HFFc6 (cell line): ENCODE data around the gene RPS6KA1. TPM values are rescaled to one million over a fixed set of nuclear protein-coding genes. Genes with fewer than 3 reads are reported as not detected.
A peak's percentile ranks its signal among the peaks of the same experiment; 100 is the strongest.

ENCODE experiments used
- DNase-seq: peaks from one replicate; pipeline ENCODE4 v3.0.0-alpha.2; 2018
- H3K27ac Mint-ChIP-seq: 2 replicates; pipeline ENCODE4 v1.8.0; 2020; ENCODE audit warnings: mild to moderate bottlenecking, mixed read lengths
- H3K27me3 Mint-ChIP-seq: 2 replicates; pipeline ENCODE4 v1.8.0; 2021; ENCODE audit warnings: mild to moderate bottlenecking, moderate library complexity, mixed read lengths; ENCODE audit not compliant: insufficient read depth
- H3K36me3 Mint-ChIP-seq: 2 replicates; pipeline ENCODE4 v1.8.0; 2021; ENCODE audit warnings: low read depth, mixed read lengths
- H3K4me1 Mint-ChIP-seq: 2 replicates; pipeline ENCODE4 v1.8.0; 2020; ENCODE audit warnings: low read depth, mixed read lengths
- H3K4me3 Mint-ChIP-seq: 2 replicates; pipeline ENCODE4 v1.8.0; 2020; ENCODE audit warnings: mild to moderate bottlenecking, moderate library complexity, mixed read lengths
- H3K9me3 Mint-ChIP-seq: 2 replicates; pipeline ENCODE4 v1.8.0; 2020; ENCODE audit warnings: mild to moderate bottlenecking, mixed read lengths
- CTCF ChIP-seq: fragments of 200-600 bp; sonication (generic); IDR thresholded peaks from 2 replicates; pipeline ENCODE4 v1.5.0; 2021; ENCODE audit warnings: antibody characterized with exemption, mild to moderate bottlenecking
- total RNA-seq, 6 experiments: library from RNA; stranded (reverse); fragmentation: NEBNext Ultra II Directional; extraction: Animal tissue kit (Norgen Biotek cat#: 25700); gene quantifications; 2 replicates in 1 of 6; 3 replicates in 5 of 6; pipeline ENCODE4 v1.2.3, GENCODE V29; 2021

The RPS6KA1 gene
- total RNA-seq, 6 experiments from 2014 or later: 1.5 to 2.6 (median 1.7) TPM

- H3K9me3 Mint-ChIP-seq: no peaks in the 10 kb centered on the region
- no peak overlapping the region for H3K4me3 Mint-ChIP-seq
- no peaks in the 10 kb centered on the region for H3K36me3 Mint-ChIP-seq
- peak; percentile 49 for TF ChIP-seq CTCF
- H3K4me1 Mint-ChIP-seq: no peaks in the 10 kb centered on the region
- H3K27ac Mint-ChIP-seq: no peak overlapping the region
- DNase-seq: no peak
- peaks cover 8% of the 10 kb centered on the region for H3K27me3 Mint-ChIP-seq
Observed at GRCh38 chr1:26541816-26542711, 12.5 kb downstream of the RPS6KA1 start.

DNA sequence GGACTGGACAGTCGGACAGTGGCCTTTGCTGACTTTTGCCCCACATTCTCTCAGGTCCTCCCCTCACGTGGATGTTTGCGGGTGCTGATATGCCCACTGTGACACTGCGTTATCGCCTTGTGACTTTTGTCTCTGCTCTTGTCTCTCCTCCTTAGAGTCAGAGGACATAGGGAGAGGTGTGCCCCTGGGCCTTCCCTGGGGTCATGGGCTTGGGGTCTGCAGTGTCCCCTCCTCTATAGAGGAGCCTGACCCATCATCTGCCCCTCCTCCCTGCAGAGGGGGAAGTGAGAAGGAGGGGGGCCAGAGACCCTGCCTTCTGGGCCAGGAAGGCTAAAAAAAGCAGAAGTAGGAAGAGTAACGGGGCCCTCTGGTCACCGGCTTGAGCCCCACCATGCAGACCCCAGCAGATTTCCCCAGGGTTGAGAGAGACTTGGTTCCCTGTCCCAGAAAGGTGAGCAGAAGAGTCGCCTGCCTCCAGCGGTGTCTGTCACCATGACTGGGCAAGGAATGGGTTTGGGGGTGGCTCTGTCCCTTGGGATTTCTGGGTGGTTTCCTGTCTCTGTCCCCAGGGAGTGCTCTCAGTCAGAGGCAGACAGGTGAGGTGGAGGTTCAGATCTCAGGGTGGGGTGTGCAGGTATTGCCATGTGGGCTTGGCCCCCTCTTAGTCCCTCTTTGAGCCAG, 13.3 kb downstream of the RPS6KA1 start:
- Mint-ChIP-seq H3K27me3 (peaks cover 8% of the 10 kb centered on the region), H3K9me3 (no peaks in the 10 kb centered on the region), H3K27ac (no peak overlapping the region), H3K4me3 (no peak overlapping the region), H3K36me3 (no peaks in the 10 kb centered on the region), H3K4me1 (no peaks in the 10 kb centered on the region)
- no peak for DNase-seq
- no peak for TF ChIP-seq CTCF

- Mint-ChIP-seq H3K4me3 (no peak overlapping the region), H3K27me3 (peaks cover 8% of the 10 kb centered on the region), H3K4me1 (no peaks in the 10 kb centered on the region), H3K36me3 (no peaks in the 10 kb centered on the region), H3K27ac (no peak overlapping the region), H3K9me3 (no peaks in the 10 kb centered on the region)
- no peak for DNase-seq
- TF ChIP-seq CTCF: no peak
Observed at GRCh38 chr1:26543462-26543861, 13.9 kb downstream of the RPS6KA1 start.

DNA sequence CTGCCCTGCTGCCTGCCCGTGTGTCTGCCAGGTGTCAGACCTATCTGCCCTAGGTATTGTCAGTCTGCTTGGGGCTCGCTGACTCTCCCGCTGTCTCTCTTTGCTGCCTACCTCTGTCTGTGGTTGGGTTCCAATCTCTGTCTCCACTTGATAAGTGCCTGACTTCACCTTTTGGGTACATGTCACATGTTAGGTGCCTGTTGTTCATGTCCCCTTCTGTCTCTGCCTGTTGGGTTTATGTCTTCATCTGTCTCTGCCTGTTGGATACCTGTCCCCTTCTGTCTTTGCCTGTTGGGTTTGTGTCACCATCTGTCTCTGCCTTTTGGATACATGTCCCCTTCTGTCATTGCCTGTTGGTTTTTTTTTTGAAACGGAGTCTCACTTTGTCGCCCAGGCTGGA, 14.6 kb downstream of the RPS6KA1 start:
- no peak for DNase-seq
- peaks cover 8% of the 10 kb centered on the region for H3K27me3 Mint-ChIP-seq
- no peak overlapping the region for H3K27ac Mint-ChIP-seq
- no peak overlapping the region for H3K4me3 Mint-ChIP-seq
- no peaks in the 10 kb centered on the region for H3K4me1 Mint-ChIP-seq
- no peaks in the 10 kb centered on the region for H3K9me3 Mint-ChIP-seq
- no peak for TF ChIP-seq CTCF
- no peaks in the 10 kb centered on the region for H3K36me3 Mint-ChIP-seq

GRCh38 chr1:26545969-26546323, 16.4 kb downstream of the RPS6KA1 start:
- TF ChIP-seq CTCF: no peak
- Mint-ChIP-seq H3K27ac (no peak overlapping the region), H3K4me3 (no peak overlapping the region), H3K36me3 (no peaks in the 10 kb centered on the region), H3K27me3 (peaks cover 3% of the 10 kb centered on the region), H3K9me3 (no peaks in the 10 kb centered on the region), H3K4me1 (no peaks in the 10 kb centered on the region)
- no peak for DNase-seq
